Endodermal cell (in vitro differentiated cells): Measurements from ENCODE around the gene ING5. TPM values are rescaled to one million over a fixed set of nuclear protein-coding genes. Genes with fewer than 3 reads are reported as not detected.

ENCODE experiments used
- DNase-seq: peaks from one replicate; pipeline ENCODE4 v3.0.0-alpha.2; 2017
- H3K27ac ChIP-seq: 2 replicates; pipeline ENCODE4 v1.5.1; 2013; ENCODE audit warnings: mild to moderate bottlenecking, low read depth, low read length, moderate library complexity
- H3K27me3 ChIP-seq: 2 replicates; pipeline ENCODE4 v1.6.1; 2013; ENCODE audit warnings: mild to moderate bottlenecking, low read length, moderate library complexity; ENCODE audit not compliant: insufficient read depth, control insufficient read depth, poor library complexity, severe bottlenecking
- H3K36me3 ChIP-seq: 2 replicates; pipeline ENCODE4 v1.7.0; 2013; ENCODE audit warnings: mild to moderate bottlenecking, low read length, moderate library complexity; ENCODE audit not compliant: control insufficient read depth, insufficient read depth
- H3K4me1 ChIP-seq: one replicate; pipeline ENCODE4 v1.7.0; 2013; ENCODE audit warnings: low read length; ENCODE audit not compliant: control insufficient read depth, insufficient read depth
- H3K4me3 ChIP-seq: 2 replicates; pipeline ENCODE4 v1.5.1; 2013; ENCODE audit warnings: mild to moderate bottlenecking, low read length, moderate library complexity
- H3K9ac ChIP-seq: 2 replicates; pipeline ENCODE4 v1.6.1; 2013; ENCODE audit warnings: mild to moderate bottlenecking, low read length, moderate library complexity; ENCODE audit not compliant: poor library complexity, severe bottlenecking; ENCODE audit errors: extremely low read depth
- H3K9me3 ChIP-seq: 2 replicates; pipeline ENCODE4 v1.6.1; 2013; ENCODE audit warnings: mild to moderate bottlenecking, low read length, moderate library complexity; ENCODE audit not compliant: control insufficient read depth
- H3K27ac Mint-ChIP-seq: 2 replicates; pipeline ENCODE4 v1.8.0; 2020; ENCODE audit warnings: mixed read lengths
- H3K27me3 Mint-ChIP-seq: 2 replicates; pipeline ENCODE4 v1.8.0; 2021; ENCODE audit warnings: mild to moderate bottlenecking, mixed read lengths; ENCODE audit not compliant: insufficient read depth
- H3K36me3 Mint-ChIP-seq: 2 replicates; pipeline ENCODE4 v1.8.0; 2020; ENCODE audit warnings: low read depth, mixed read lengths
- H3K4me1 Mint-ChIP-seq: 2 replicates; pipeline ENCODE4 v1.8.0; 2020; ENCODE audit warnings: mixed read lengths
- H3K4me3 Mint-ChIP-seq: 2 replicates; pipeline ENCODE4 v1.8.0; 2020; ENCODE audit warnings: mild to moderate bottlenecking, moderate library complexity, mixed read lengths
- H3K9me3 Mint-ChIP-seq: 2 replicates; pipeline ENCODE4 v1.8.0; 2020; ENCODE audit warnings: mild to moderate bottlenecking, mixed read lengths
- CTCF ChIP-seq: fragments of 200-600 bp; sonication (generic); conservative IDR thresholded peaks from 2 replicates; pipeline ENCODE4 v1.5.0; 2021; ENCODE audit warnings: antibody characterized with exemption, mild to moderate bottlenecking
- WGBS, 2 experiments: methylation state at CpG; one replicate each; pipeline versions ENCODE4 v1.1.5 to v1.1.7; 2013; ENCODE audit warnings: missing lambda C conversion rate in 2 of 2, mixed read lengths in 1 of 2; ENCODE audit not compliant: insufficient coverage in 1 of 2, insufficient read length in 1 of 2; 5-methylcytosine and 5-hydroxymethylcytosine counted together
- total RNA-seq, 2 donors: library from RNA; stranded (reverse); fragmentation: NEBNext Ultra II Directional in 1 of 2; extraction: Animal tissue kit (Norgen Biotek cat#: 25700) in 1 of 2; gene quantifications; 2 replicates in 1 of 2; 3 replicates in 1 of 2; pipeline ENCODE4 v1.2.1, GENCODE V29; 2021

ING5 gene
- total RNA-seq, 2 donors from 2014 or later = 44.9 to 53.1 TPM

DNA sequence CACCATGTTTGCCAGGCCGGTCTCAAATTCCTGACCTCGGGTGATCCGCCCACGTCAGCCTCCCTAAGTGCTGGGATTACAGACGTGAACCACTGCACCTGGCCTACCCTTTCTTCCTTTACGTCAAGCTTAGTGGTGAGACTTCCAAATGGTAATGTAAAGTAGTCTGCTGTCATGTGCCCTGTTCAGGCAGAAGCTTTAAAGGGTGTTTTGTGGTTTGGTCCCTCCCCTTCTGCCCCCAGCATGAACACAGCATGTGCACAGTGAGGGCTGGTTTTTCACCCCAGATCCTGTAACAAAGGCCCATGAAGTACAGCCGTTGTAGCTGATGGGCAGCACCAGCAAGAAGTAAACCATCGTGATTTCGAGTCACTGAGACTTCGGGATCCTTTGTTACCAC, 12.5 kb upstream of the ING5 start:
- no peaks in the 10 kb centered on the region for H3K27me3 ChIP-seq
- no peak for DNase-seq
- Mint-ChIP-seq H3K36me3 (peaks cover 21% of the 10 kb centered on the region), H3K4me3 (no peak overlapping the region), H3K27ac (no peak overlapping the region), H3K27me3 (no peaks in the 10 kb centered on the region), H3K4me1 (no peaks in the 10 kb centered on the region), H3K9me3 (no peaks in the 10 kb centered on the region)
- H3K4me3 ChIP-seq = no peak overlapping the region
- WGBS, 2 experiments = 87 to 93% methylated on average over 9 to 10 of the region's 10 CpGs
- no peak overlapping the region for H3K9ac ChIP-seq
- peaks cover 6% of the 10 kb centered on the region for H3K4me1 ChIP-seq
- no peak for TF ChIP-seq CTCF
- H3K27ac ChIP-seq = no peak overlapping the region
- H3K36me3 ChIP-seq = peaks cover 28% of the 10 kb centered on the region
- no peaks in the 10 kb centered on the region for H3K9me3 ChIP-seq

DNA sequence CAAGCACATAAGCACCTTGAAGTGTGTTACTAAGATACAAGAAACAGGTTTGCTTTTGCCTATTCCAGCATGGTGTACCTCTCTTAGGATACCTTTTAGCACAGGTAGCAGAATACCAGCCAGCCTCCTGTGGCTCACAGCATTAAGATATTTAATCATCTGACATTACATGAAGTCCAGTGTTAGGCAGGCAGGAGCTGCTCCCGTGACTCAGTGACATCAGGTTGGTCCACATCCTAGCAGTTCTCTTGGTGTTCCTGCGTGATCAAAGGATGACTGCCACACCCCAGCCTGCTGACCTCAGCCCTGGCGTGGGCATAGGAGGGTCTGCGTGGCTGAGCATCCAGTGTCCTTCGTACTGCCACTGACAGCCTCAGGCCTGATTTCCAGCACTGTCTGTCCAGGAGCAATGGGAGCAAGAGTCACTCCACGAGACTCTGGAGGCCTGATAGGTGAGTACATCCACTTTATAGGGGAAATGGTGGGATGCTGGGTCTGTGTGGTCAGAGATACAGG, 11.6 kb upstream of the ING5 start:
- H3K9ac ChIP-seq = no peak overlapping the region
- peaks cover 22% of the 10 kb centered on the region for H3K36me3 ChIP-seq
- Mint-ChIP-seq H3K4me3 (no peak overlapping the region), H3K4me1 (no peaks in the 10 kb centered on the region), H3K27me3 (no peaks in the 10 kb centered on the region), H3K27ac (no peak overlapping the region), H3K36me3 (peaks cover 19% of the 10 kb centered on the region), H3K9me3 (no peaks in the 10 kb centered on the region)
- no peak overlapping the region for H3K27ac ChIP-seq
- no peaks in the 10 kb centered on the region for H3K27me3 ChIP-seq
- peaks cover 6% of the 10 kb centered on the region for H3K4me1 ChIP-seq
- 87 to 93% methylated on average over 5 to 6 of the region's 6 CpGs for WGBS, 2 experiments
- H3K9me3 ChIP-seq = no peaks in the 10 kb centered on the region
- H3K4me3 ChIP-seq = no peak overlapping the region
- TF ChIP-seq CTCF = no peak
- DNase-seq = no peak

DNA sequence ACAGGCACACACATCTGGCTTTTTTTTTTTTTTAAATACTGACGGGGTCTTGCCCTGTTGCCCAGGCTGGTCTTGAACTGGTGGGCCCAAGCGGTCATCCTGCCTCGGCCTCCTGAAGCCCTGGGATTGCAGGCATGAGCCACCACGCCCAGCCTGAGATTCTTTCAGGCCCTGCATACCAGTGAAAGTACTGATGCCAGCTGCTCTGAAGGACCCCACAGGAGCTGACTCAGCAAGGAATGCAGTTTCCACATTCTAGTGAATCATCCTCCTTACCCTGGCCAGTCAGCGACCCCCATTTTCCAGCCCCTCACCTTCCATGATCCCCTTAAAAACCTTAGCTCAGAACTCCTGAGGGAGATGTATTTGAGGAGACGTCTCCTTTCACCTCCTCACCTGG, 9.4 kb upstream of the ING5 start:
- no peaks in the 10 kb centered on the region for H3K9me3 ChIP-seq
- TF ChIP-seq CTCF = no peak
- H3K27me3 Mint-ChIP-seq = no peaks in the 10 kb centered on the region
- H3K4me1 ChIP-seq = peaks cover 6% of the 10 kb centered on the region
- peaks cover 26% of the 10 kb centered on the region for H3K36me3 Mint-ChIP-seq
- no peak overlapping the region for H3K27ac ChIP-seq
- H3K36me3 ChIP-seq = peaks cover 19% of the 10 kb centered on the region
- no peak overlapping the region for H3K27ac Mint-ChIP-seq
- H3K27me3 ChIP-seq = no peaks in the 10 kb centered on the region
- no peak overlapping the region for H3K4me3 ChIP-seq
- H3K4me3 Mint-ChIP-seq = no peak overlapping the region
- no peaks in the 10 kb centered on the region for H3K9me3 Mint-ChIP-seq
- no peak overlapping the region for H3K9ac ChIP-seq
- WGBS, 2 experiments = 92 to 100% methylated on average over 4 to 6 of the region's 6 CpGs
- H3K4me1 Mint-ChIP-seq = no peaks in the 10 kb centered on the region
- no peak for DNase-seq
